SK-N-MC (cell line): Measurements from ENCODE around the gene PYM1.

Experiments used
- EZH2 ChIP-seq: fragments of 200-600 bp; sonication (generic); IDR thresholded peaks from one replicate; pipeline ENCODE4 v1.6.1; 2017; ENCODE audit warnings: antibody characterized with exemption
- POLR2AphosphoS5 ChIP-seq: IDR thresholded peaks from 2 replicates; pipeline ENCODE4 v1.6.1; 2012; ENCODE audit warnings: mild to moderate bottlenecking, low read depth, low read length, borderline replicate concordance

- TF ChIP-seq POLR2AphosphoS5 (no peak), EZH2 (no peak)
Measured at GRCh38 chr12:55862286-55862685, 65.4 kb downstream of the PYM1 start.
